Stomach (tissue), 4 donors: ENCODE data around the gene GRAMD1B.

Experiments
- CTCF ChIP-seq, 7 experiments: fragments of 450-650 bp in 4 of 7; fragments of 200-600 bp in 3 of 7; sonication (generic) in 3 of 7; IDR thresholded peaks; one replicate each; pipeline ENCODE4 v1.5.1; 2016 to 2019; ENCODE audit warnings: antibody characterized with exemption in 7 of 7, control low read depth in 2 of 7, mild to moderate bottlenecking in 1 of 7
- POLR2A ChIP-seq, 4 donors: fragments of 450-650 bp; IDR thresholded peaks; one replicate each; pipeline ENCODE4 v1.6.1; 2016; ENCODE audit warnings: antibody characterized with exemption in 4 of 4, control low read depth in 2 of 4, mild to moderate bottlenecking in 1 of 4, moderate library complexity in 1 of 4

GRCh38 chr11:123388640-123389039, 41.4 kb upstream of the GRAMD1B start:
- TF ChIP-seq CTCF (IDR thresholded peaks at IDR 0.05), result no peak
- TF ChIP-seq POLR2A (IDR thresholded peaks at IDR 0.05), result no peak
